Measurements from ENCODE around the gene NPHP4. TPM values are rescaled to one million over a fixed set of nuclear protein-coding genes. Genes with fewer than 3 reads are reported as not detected.

NPHP4 gene
- total and polyA plus RNA-seq, 4 donors: 1.7 to 5.6 (median 3.5) TPM

GRCh38 chr1:5814046-5814619 is 178.1 kb downstream of the NPHP4 start:
- TF ChIP-seq HNF4G (IDR thresholded peaks at IDR 0.05) (no peak), ZBTB33 (IDR thresholded peaks at IDR 0.05) (no peak), GABPA (IDR thresholded peaks at IDR 0.05 in 1 of 2, conservative IDR thresholded peaks at IDR 0.05 in 1 of 2) (no peak)
- 72% methylated on average over 25 of the region's 25 CpGs for WGBS
- H3K4me3 ChIP-seq (ENCODE audit: low read depth in 1 of 3, low read length in 3 of 3): no peak overlapping the region
- H3K36me3 ChIP-seq (ENCODE audit: control insufficient read depth in 4 of 4, insufficient read depth in 3 of 4, low read depth in 1 of 4, low read length in 3 of 4): no peaks in the 10 kb centered on the region
- no peak overlapping the region for H3K27ac ChIP-seq (ENCODE audit: low read depth in 1 of 2, low read length in 2 of 2)
- no peak overlapping the region for H3K9ac ChIP-seq (ENCODE audit: low read depth in 1 of 2, low read length in 2 of 2)
- peaks cover 0 to 7% (median 1%) of the 10 kb centered on the region in 4 donors for H3K27me3 ChIP-seq (ENCODE audit: control insufficient read depth in 4 of 4, insufficient read depth in 4 of 4, low read length in 3 of 4)
- no peaks in the 10 kb centered on the region for H3K4me1 ChIP-seq (ENCODE audit: control insufficient read depth in 4 of 4, insufficient read depth in 4 of 4, low read length in 3 of 4)
- H3K9me3 ChIP-seq (ENCODE audit: control insufficient read depth in 4 of 4, low read length in 3 of 4): no peaks in the 10 kb centered on the region
- DNase-seq (ENCODE audit: low spot score): no peak

GRCh38 chr1:5813480-5813879 is 178.7 kb downstream of the NPHP4 start:
- Histone ChIP-seq H3K9me3 (ENCODE audit: control insufficient read depth in 4 of 4, low read length in 3 of 4) (no peaks in the 10 kb centered on the region), H3K4me3 (ENCODE audit: low read depth in 1 of 3, low read length in 3 of 3) (no peak overlapping the region), H3K36me3 (ENCODE audit: control insufficient read depth in 4 of 4, insufficient read depth in 3 of 4, low read depth in 1 of 4, low read length in 3 of 4) (no peaks in the 10 kb centered on the region), H3K27me3 (ENCODE audit: control insufficient read depth in 4 of 4, insufficient read depth in 4 of 4, low read length in 3 of 4) (peaks cover 0 to 7% (median 1%) of the 10 kb centered on the region in 4 donors), H3K27ac (ENCODE audit: low read depth in 1 of 2, low read length in 2 of 2) (no peak overlapping the region), H3K9ac (ENCODE audit: low read depth in 1 of 2, low read length in 2 of 2) (no peak overlapping the region), H3K4me1 (ENCODE audit: control insufficient read depth in 4 of 4, insufficient read depth in 4 of 4, low read length in 3 of 4) (no peaks in the 10 kb centered on the region)
- no peak for DNase-seq (ENCODE audit: low spot score)
- 64% methylated on average over 8 of the region's 8 CpGs for WGBS
- TF ChIP-seq EGR1 (IDR thresholded peaks at IDR 0.05; ENCODE audit: low read depth in 2 of 2) (no peak), FOXA2 (IDR thresholded peaks at IDR 0.05) (no peak), ZBTB33 (IDR thresholded peaks at IDR 0.05) (no peak), NR2F2 (IDR thresholded peaks at IDR 0.05) (no peak), ATF3 (IDR thresholded peaks at IDR 0.05) (no peak), RXRA (IDR thresholded peaks at IDR 0.05) (no peak), RAD21 (IDR thresholded peaks at IDR 0.05) (no peak), JUND (IDR thresholded peaks at IDR 0.05) (no peak), MAX (IDR thresholded peaks at IDR 0.05) (no peak), CTCF (IDR thresholded peaks at IDR 0.05; ENCODE audit: low read depth, low read length, missing input control) (no peak), FOXA1 (IDR thresholded peaks at IDR 0.05) (no peak), TAF1 (conservative IDR thresholded peaks at IDR 0.05) (no peak), REST (IDR thresholded peaks at IDR 0.05) (no peak), HNF4A (conservative IDR thresholded peaks at IDR 0.05) (no peak), HNF4G (IDR thresholded peaks at IDR 0.05) (no peak)

All from liver (tissue), 9 donors.